Smooth muscle cell (in vitro differentiated cells): ENCODE results near the gene RETREG2. TPM values are rescaled to one million over a fixed set of nuclear protein-coding genes. Genes with fewer than 3 reads are reported as not detected.

Source experiments
- DNase-seq: peaks from one replicate; lab custom pipeline; 2025; ENCODE audit not compliant: unreplicated experiment; lab: John Stamatoyannopoulos, UW
- H2AFZ ChIP-seq: fragments of 200-600 bp; sonication (generic); 2 replicates; pipeline ENCODE4 v1.6.0; 2016; ENCODE audit warnings: antibody characterized with exemption, low read depth, mild to moderate bottlenecking
- H3F3A ChIP-seq: fragments of 200-600 bp; sonication (generic); 2 replicates; pipeline ENCODE4 v1.6.0; 2017; ENCODE audit warnings: antibody characterized with exemption, low read depth
- H3K27ac ChIP-seq: fragments of 200-600 bp; sonication (generic); 2 replicates; pipeline ENCODE4 v1.5.1; 2016; ENCODE audit warnings: low read depth, mild to moderate bottlenecking
- H3K27me3 ChIP-seq: fragments of 200-600 bp; sonication (generic); 2 replicates; pipeline ENCODE4 v1.6.1; 2016; ENCODE audit warnings: low read depth, mild to moderate bottlenecking
- H3K36me3 ChIP-seq: fragments of 200-600 bp; sonication (generic); 2 replicates; pipeline ENCODE4 v1.5.1; 2016; ENCODE audit warnings: low read depth
- H3K4me1 ChIP-seq: fragments of 200-600 bp; sonication (generic); 2 replicates; pipeline ENCODE4 v1.5.1; 2016; ENCODE audit warnings: low read depth
- H3K4me2 ChIP-seq: fragments of 200-600 bp; sonication (generic); 2 replicates; pipeline ENCODE4 v1.6.0; 2016; ENCODE audit warnings: mild to moderate bottlenecking
- H3K4me3 ChIP-seq: fragments of 200-600 bp; sonication (generic); 2 replicates; pipeline ENCODE4 v1.5.1; 2016; ENCODE audit warnings: mild to moderate bottlenecking
- H3K79me2 ChIP-seq: fragments of 200-600 bp; sonication (generic); 2 replicates; pipeline ENCODE4 v1.6.0; 2016; ENCODE audit warnings: low read depth, mild to moderate bottlenecking
- H3K9ac ChIP-seq: fragments of 200-600 bp; sonication (generic); 2 replicates; pipeline ENCODE4 v1.6.0; 2016; ENCODE audit warnings: low read depth
- H3K9me3 ChIP-seq: fragments of 200-600 bp; sonication (generic); replicated peaks from 2 replicates; pipeline ENCODE4 v1.5.1; 2016; ENCODE audit warnings: low read depth
- H4K20me1 ChIP-seq: fragments of 200-600 bp; sonication (generic); 2 replicates; pipeline ENCODE4 v1.6.0; 2016; ENCODE audit warnings: low read depth
- WGBS: methylation state at CpG from one replicate; pipeline ENCODE4 v1.1.7; 2016; ENCODE audit warnings: low lambda C conversion rate; 5-methylcytosine and 5-hydroxymethylcytosine counted together
- polyA plus RNA-seq: library from polyadenylated mRNA; unstranded; fragments of >200 nt; fragmentation: Nextera tagmentation; extraction: Ambion mirVana; gene quantifications from 2 replicates; pipeline ENCODE4 v1.2.1, GENCODE V29; 2016
- total RNA-seq: library from RNA; depleted of rRNA; stranded (reverse); fragments of >200 nt; gene quantifications from 2 replicates; pipeline ENCODE4 v1.2.3, GENCODE V29; 2014
- TF ChIP-seq, protein P1 (sequence below): fragments of 200-600 bp; sonication (generic); IDR thresholded peaks from 2 replicates; pipeline ENCODE4 v1.5.1; 2017; ENCODE audit warnings: borderline replicate concordance, mild to moderate bottlenecking, antibody characterized with exemption; ENCODE audit not compliant: insufficient read depth, poor library complexity, severe bottlenecking

RETREG2 gene
- total and polyA plus RNA-seq, 2 experiments from 2014 or later = 48.7 to 57.2 TPM

GRCh38 chr2:219209236-219210195, 31.4 kb downstream of the RETREG2 start:
- Histone ChIP-seq H2AFZ (no peak overlapping the region), H3K36me3 (no peaks in the 10 kb centered on the region), H3K27me3 (no peaks in the 10 kb centered on the region), H3F3A (peaks cover 5% of the 10 kb centered on the region), H3K4me3 (no peak overlapping the region), H3K4me1 (no peaks in the 10 kb centered on the region), H3K4me2 (no peak overlapping the region), H3K9me3 (no peaks in the 10 kb centered on the region), H3K79me2 (no peaks in the 10 kb centered on the region), H3K9ac (no peak overlapping the region), H3K27ac (no peak overlapping the region), H4K20me1 (no peaks in the 10 kb centered on the region)
- 96% methylated on average over 18 of the region's 18 CpGs for WGBS
- DNase-seq = no peak
- TF ChIP-seq, protein P1, sequence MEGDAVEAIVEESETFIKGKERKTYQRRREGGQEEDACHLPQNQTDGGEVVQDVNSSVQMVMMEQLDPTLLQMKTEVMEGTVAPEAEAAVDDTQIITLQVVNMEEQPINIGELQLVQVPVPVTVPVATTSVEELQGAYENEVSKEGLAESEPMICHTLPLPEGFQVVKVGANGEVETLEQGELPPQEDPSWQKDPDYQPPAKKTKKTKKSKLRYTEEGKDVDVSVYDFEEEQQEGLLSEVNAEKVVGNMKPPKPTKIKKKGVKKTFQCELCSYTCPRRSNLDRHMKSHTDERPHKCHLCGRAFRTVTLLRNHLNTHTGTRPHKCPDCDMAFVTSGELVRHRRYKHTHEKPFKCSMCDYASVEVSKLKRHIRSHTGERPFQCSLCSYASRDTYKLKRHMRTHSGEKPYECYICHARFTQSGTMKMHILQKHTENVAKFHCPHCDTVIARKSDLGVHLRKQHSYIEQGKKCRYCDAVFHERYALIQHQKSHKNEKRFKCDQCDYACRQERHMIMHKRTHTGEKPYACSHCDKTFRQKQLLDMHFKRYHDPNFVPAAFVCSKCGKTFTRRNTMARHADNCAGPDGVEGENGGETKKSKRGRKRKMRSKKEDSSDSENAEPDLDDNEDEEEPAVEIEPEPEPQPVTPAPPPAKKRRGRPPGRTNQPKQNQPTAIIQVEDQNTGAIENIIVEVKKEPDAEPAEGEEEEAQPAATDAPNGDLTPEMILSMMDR = no peak

DNA sequence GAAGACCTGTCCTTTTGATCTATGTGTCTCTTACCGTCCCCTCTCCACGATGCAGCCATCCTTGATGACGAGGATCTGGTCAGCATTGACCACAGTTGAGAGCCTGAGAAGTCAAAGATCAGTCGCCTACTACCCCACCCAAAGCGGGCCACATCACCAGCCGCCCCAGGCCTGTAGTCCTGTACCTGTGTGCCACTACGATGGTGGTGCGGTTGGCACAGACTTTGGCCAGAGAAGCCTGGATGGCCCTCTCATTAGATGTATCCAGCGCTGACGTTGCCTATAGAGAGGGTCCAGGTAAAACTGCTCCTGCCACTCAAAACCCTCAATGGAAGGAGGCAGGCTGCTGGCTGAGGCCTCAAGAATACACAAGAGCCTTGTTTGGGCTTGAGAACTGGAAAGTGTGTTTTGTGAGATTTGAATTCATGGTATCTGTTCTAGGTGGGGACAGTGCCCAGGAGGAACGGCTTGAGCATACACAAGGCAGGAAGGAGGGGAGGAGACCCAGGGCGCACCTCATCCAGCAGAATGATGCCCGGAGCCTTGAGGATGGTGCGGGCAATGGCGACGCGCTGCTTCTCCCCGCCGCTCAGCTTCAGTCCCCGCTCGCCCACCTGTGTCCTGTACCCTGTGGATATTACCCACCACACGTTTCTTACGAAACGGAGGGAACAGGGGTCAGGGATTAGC, 32.3 kb downstream of the RETREG2 start:
- no peak overlapping the region for H3K4me2 ChIP-seq
- no peak for DNase-seq
- H2AFZ ChIP-seq = no peak overlapping the region
- no peaks in the 10 kb centered on the region for H4K20me1 ChIP-seq
- H3K4me1 ChIP-seq = no peaks in the 10 kb centered on the region
- TF ChIP-seq, protein P1 = no peak
- H3K27ac ChIP-seq = no peak overlapping the region
- H3K36me3 ChIP-seq = no peaks in the 10 kb centered on the region
- H3K27me3 ChIP-seq = no peaks in the 10 kb centered on the region
- no peak overlapping the region for H3K4me3 ChIP-seq
- WGBS = 97% methylated on average over 24 of the region's 24 CpGs
- H3F3A ChIP-seq = peaks cover 5% of the 10 kb centered on the region
- no peaks in the 10 kb centered on the region for H3K9me3 ChIP-seq
- no peaks in the 10 kb centered on the region for H3K79me2 ChIP-seq
- H3K9ac ChIP-seq = no peak overlapping the region

- no peak overlapping the region for H3K4me3 ChIP-seq
- H3K36me3 ChIP-seq = no peaks in the 10 kb centered on the region
- no peak for DNase-seq
- H3K9ac ChIP-seq = no peak overlapping the region
- no peaks in the 10 kb centered on the region for H3K27me3 ChIP-seq
- H3K4me1 ChIP-seq = no peaks in the 10 kb centered on the region
- no peaks in the 10 kb centered on the region for H3K79me2 ChIP-seq
- H3K27ac ChIP-seq = no peak overlapping the region
- no peaks in the 10 kb centered on the region for H4K20me1 ChIP-seq
- no peak overlapping the region for H3K4me2 ChIP-seq
- H2AFZ ChIP-seq = no peak overlapping the region
- 95% methylated on average over 9 of the region's 9 CpGs for WGBS
- H3K9me3 ChIP-seq = no peaks in the 10 kb centered on the region
- TF ChIP-seq, protein P1 = no peak
- peaks cover 5% of the 10 kb centered on the region for H3F3A ChIP-seq
Observed at GRCh38 chr2:219210886-219211362, 32.8 kb downstream of the RETREG2 start.
